MV-4-11 (cell line): Measurements from ENCODE around the gene ZNF536.

ENCODE experiments used
- DNase-seq: peaks from one replicate; lab custom pipeline; 2025; lab: John Stamatoyannopoulos, UW

ZNF536 gene

DNA sequence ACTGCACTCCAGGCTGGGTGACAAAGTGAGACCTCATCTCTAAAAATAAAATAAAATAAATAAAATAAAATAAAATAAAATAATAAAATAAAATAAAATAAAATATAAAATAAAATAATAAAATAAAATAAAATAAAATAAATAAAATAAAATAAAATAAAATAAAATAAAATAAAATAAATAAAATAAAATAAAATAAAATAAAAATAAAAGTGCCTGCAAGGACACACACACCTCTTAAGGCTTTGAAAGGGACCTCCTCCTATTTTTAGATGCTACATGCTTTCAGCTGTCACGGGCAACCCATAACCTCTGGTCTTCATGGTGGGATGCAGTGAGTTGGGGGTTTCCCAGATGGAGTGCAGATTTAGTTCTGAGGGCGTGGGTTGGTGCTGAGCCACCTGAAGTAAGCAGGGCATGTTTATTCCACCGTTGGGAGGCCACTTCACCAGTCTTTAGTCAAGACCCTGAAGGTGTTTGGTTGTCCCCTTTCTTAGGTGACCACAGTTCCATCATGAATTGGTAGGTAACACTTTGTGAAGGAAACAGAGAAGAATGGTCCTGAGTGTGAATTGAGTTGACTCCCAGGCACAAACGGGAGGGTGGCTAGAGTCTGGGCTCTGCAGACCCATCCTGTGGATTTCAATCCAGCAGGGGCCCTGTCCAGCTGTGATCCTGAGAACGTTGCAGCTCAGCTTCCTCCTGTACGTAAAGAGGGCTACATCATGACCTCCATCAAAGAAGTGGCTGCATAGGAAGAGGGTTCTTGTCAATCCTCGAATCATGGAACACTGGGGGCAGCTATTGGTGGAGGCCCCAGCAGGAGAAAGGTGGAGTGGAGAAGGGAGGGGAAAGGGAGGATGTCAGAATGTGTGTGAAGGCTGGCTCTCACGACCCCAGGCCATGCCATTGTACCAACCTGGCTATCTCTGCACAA, 234.2 kb downstream of the ZNF536 start:
- DNase-seq: no peak
